ENCODE measurements around the gene LRRC56. TPM values are rescaled to one million over a fixed set of nuclear protein-coding genes. Genes with fewer than 3 reads are reported as not detected.

Gene LRRC56
- total and polyA plus RNA-seq, 2 of the 13 experiments (the other 11 are each of a cell fraction or from before 2014, with no cell fraction given) = 0.11 to 0.29 TPM

DNA sequence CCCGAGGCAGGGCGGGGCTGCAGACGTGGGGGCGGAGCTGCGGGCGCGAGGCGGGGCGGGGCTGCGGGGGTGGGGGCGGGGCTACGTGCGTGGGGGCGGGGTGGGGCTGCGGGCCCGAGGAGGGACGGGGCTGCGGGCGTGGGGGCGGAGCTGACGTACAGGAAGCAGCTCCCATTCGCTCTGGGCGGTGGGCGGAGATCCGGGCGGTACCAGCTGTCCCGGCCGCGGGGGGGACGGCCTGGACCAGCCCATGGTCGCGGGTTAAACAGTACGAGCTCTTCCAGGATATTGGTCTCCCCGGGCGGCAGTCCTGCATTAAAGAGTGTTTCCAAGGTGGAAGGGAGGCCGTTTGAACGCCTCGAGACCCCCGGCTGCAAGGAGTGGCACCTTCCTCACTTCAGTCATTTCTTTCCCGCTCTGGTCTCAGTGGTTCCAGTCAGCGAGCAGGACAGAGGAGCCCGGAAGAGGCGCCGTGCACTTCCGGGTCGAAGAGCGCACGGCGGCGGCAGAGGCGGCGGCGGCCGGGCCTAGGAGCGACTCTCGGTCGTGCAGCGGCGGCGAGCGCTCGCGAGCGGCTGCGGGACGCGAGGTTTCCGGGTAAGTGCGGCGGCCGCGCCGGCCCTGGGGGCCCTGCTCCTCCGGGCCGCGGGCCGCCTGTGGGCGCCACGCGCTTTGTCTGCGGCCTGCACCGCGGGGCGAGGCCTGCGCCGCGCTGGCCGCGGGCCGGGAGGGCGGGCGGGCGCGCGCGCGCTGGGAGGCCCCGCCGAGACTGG is 38.9 kb downstream of the LRRC56 start, which contains the start of gene PHRF1 (continued):
- TF ChIP-seq, protein P1, sequence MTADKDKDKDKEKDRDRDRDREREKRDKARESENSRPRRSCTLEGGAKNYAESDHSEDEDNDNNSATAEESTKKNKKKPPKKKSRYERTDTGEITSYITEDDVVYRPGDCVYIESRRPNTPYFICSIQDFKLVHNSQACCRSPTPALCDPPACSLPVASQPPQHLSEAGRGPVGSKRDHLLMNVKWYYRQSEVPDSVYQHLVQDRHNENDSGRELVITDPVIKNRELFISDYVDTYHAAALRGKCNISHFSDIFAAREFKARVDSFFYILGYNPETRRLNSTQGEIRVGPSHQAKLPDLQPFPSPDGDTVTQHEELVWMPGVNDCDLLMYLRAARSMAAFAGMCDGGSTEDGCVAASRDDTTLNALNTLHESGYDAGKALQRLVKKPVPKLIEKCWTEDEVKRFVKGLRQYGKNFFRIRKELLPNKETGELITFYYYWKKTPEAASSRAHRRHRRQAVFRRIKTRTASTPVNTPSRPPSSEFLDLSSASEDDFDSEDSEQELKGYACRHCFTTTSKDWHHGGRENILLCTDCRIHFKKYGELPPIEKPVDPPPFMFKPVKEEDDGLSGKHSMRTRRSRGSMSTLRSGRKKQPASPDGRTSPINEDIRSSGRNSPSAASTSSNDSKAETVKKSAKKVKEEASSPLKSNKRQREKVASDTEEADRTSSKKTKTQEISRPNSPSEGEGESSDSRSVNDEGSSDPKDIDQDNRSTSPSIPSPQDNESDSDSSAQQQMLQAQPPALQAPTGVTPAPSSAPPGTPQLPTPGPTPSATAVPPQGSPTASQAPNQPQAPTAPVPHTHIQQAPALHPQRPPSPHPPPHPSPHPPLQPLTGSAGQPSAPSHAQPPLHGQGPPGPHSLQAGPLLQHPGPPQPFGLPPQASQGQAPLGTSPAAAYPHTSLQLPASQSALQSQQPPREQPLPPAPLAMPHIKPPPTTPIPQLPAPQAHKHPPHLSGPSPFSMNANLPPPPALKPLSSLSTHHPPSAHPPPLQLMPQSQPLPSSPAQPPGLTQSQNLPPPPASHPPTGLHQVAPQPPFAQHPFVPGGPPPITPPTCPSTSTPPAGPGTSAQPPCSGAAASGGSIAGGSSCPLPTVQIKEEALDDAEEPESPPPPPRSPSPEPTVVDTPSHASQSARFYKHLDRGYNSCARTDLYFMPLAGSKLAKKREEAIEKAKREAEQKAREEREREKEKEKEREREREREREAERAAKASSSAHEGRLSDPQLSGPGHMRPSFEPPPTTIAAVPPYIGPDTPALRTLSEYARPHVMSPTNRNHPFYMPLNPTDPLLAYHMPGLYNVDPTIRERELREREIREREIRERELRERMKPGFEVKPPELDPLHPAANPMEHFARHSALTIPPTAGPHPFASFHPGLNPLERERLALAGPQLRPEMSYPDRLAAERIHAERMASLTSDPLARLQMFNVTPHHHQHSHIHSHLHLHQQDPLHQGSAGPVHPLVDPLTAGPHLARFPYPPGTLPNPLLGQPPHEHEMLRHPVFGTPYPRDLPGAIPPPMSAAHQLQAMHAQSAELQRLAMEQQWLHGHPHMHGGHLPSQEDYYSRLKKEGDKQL (CRISPR knock-in tag; IDR thresholded peaks at IDR 0.05; ENCODE audit: low read depth) = no peak
- peak; percentile 94 for TF ChIP-seq GABPB1 (CRISPR knock-in tag; IDR thresholded peaks at IDR 0.05)
- no peak for TF ChIP-seq ATAD3A (CRISPR knock-in tag; IDR thresholded peaks at IDR 0.05)
- TF ChIP-seq, protein P2, sequence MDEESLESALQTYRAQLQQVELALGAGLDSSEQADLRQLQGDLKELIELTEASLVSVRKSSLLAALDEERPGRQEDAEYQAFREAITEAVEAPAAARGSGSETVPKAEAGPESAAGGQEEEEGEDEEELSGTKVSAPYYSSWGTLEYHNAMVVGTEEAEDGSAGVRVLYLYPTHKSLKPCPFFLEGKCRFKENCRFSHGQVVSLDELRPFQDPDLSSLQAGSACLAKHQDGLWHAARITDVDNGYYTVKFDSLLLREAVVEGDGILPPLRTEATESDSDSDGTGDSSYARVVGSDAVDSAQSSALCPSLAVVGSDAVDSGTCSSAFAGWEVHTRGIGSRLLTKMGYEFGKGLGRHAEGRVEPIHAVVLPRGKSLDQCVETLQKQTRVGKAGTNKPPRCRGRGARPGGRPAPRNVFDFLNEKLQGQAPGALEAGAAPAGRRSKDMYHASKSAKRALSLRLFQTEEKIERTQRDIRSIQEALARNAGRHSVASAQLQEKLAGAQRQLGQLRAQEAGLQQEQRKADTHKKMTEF (CRISPR knock-in tag; IDR thresholded peaks at IDR 0.05) = peak; percentile 46; the same call in 1 of the 2 replicates
- no peak for TF ChIP-seq ZNF138 (CRISPR knock-in tag; IDR thresholded peaks at IDR 0.05; ENCODE audit: low read depth)
- no peak for TF ChIP-seq ZNF431 (CRISPR knock-in tag; IDR thresholded peaks at IDR 0.05; ENCODE audit: borderline replicate concordance, low read depth)
- no peak for TF ChIP-seq ZNF207 (IDR thresholded peaks at IDR 0.05; ENCODE audit: borderline replicate concordance)
- no peak for TF ChIP-seq FOXC1 (CRISPR knock-in tag; IDR thresholded peaks at IDR 0.05; ENCODE audit: borderline replicate concordance)
- no peak for TF ChIP-seq ZBTB7B (CRISPR knock-in tag; IDR thresholded peaks at IDR 0.05)
- no peak; the same call in 1 of the 2 replicates for TF ChIP-seq KAT7 (CRISPR knock-in tag; IDR thresholded peaks at IDR 0.05; ENCODE audit: borderline replicate concordance)
- TF ChIP-seq ZNF562 (CRISPR knock-in tag; IDR thresholded peaks at IDR 0.05; ENCODE audit: borderline replicate concordance) = no peak
- peak; percentile 39; the same call in 1 of the 2 replicates for TF ChIP-seq HOXA3 (CRISPR knock-in tag; IDR thresholded peaks at IDR 0.05)
- no peak for TF ChIP-seq SIN3B (IDR thresholded peaks at IDR 0.05; ENCODE audit: low read length)
